Activated CD4-positive, alpha-beta T cell treated with anti-CD3 and anti-CD28 coated beads, Interleukin-2, amount 50 U/mL, for 16 hours (primary cell): ENCODE results near the gene KCNA2.

ENCODE experiments used
- DNase-seq: peaks from one replicate; pipeline ENCODE4 v3.0.0-alpha.2; 2020

KCNA2 gene

GRCh38 chr1:110628323-110629105 lies 22.4 kb upstream of the KCNA2 start:
- DNase-seq, result no peak

DNA sequence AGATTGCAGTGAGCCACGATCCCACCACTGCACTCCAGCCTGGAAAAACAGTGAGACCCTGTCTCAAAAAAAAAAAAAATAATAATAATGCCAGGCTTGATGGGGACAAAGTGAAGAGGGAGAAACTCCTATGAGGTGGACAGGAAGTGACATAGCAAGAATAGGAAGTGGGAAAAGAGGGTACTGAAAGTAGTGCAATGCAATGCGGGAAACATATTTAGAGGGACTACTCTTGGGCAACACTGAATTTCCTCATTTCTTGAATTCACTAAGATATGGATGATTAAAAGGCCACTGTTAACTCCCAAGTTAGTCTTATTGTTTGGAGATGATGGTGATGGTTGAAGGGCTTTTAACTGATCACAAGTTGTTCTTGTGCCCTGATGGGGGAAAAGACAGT lies 21.6 kb upstream of the KCNA2 start:
- no peak for DNase-seq

- DNase-seq, result no peak
Measured at GRCh38 chr1:110626889-110627288, 20.7 kb upstream of the KCNA2 start.

DNA sequence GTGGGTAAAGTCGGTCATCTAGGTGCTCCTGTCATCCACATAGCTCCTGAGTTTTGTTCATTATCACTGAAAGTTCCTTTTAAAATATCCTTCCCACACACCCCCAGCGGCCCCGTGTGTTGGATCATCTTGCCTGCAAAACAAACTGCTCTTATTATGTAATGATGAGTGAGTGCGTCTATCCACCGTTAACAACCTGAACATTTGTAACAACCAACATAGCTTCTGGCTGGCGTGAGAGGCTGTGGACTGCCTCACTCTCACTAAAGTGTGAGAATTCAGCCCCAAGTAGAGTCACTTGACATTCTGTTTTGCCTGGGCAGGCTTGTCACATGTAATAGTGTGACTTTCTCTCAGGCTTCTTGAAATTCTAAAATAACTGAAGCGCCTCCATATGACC lies 14.5 kb upstream of the KCNA2 start:
- no peak for DNase-seq

- DNase-seq, result no peak
Measured at GRCh38 chr1:110620250-110620615, 14.1 kb upstream of the KCNA2 start.

GRCh38 chr1:110619412-110620249 lies 13.5 kb upstream of the KCNA2 start:
- peak; percentile 90 for DNase-seq

GRCh38 chr1:110618668-110619067 lies 12.5 kb upstream of the KCNA2 start:
- no peak for DNase-seq

GRCh38 chr1:110617589-110617988 lies 11.4 kb upstream of the KCNA2 start:
- no peak for DNase-seq

- DNase-seq, result no peak
Measured at GRCh38 chr1:110617116-110617515, 11.0 kb upstream of the KCNA2 start.

DNA sequence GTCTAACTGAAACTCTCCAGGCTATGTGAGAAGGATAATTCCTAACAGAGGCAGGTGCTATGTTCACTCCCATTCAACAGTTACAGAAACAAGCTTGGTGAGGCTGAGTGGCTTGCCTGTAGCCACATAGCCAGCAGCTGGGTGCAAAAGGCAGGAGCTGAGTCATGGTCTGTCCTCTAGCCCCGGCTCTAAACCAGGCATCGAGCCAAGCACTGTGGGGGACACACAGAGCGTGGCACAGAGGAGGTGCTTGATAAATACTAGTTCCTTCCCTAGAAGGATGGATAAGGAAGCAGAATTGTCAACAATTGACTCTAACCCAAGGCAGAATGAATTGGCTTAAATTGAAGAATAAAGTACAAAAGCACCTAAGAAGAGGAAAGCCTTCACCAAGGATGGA lies 10.4 kb upstream of the KCNA2 start:
- no peak for DNase-seq

- peak; percentile 74 for DNase-seq
Measured at GRCh38 chr1:110615548-110616130, 9.5 kb upstream of the KCNA2 start.

DNA sequence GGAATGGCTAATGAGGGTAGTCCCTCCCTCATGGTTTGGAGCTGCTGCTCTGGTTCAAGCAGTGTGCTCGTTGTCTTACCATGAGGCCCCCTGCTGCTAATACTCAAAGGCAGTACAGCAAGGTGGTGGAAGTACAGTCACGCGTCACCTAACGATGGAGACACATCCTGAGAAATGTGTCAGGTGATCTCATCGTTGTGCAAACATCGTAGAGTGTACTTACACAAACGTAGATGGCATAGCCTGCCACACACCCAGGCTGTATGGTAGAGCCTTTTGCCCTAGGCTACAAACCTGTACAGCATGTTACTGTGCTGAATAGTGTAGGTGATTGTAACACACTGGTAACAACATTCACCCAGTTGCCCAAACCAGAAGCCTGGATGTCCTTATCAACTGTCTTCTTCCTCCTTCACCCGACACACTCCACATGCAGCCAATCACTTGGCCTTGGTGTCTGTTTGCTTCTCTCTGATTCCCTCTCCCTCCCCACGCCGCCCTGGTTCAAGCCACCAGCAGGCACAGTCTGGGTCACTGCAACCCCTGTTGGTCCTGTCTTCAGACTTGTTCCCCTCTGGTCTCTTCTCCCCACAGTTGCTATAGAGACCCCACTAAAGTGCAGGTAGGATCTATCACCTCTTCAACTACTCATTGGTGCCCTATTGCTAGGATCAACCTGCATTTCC lies 6.0 kb upstream of the KCNA2 start:
- DNase-seq, result no peak

DNA sequence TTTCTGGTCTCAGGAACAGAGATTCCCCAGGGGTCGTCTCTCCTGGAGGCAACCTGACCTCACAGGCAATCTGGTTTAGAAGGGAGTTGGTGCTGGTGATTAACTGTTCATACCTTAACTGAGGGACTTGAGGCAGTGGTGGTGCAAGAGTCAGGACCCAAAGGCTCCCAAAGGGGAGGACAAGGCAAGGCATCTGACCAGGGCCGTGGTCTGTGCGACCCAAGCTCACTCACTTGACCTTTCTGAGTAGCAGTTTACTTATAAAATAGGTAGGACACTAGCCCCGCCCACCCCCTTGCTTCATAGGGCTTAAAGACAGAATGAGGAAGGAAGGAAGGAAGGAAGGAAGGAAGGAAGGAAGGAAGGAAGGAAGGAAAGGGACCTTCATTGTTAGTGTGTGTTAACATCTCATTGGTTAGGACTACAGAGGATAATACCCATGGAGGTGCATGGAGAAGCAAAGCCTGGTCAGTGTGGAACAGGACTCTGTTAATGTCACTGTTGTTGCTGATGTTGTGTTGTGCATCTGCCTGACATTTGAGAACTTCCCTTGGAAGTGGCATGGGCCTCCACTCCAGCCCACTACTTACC lies 4.6 kb upstream of the KCNA2 start:
- no peak for DNase-seq

- DNase-seq, result no peak
Measured at GRCh38 chr1:110610084-110610483, 3.9 kb upstream of the KCNA2 start.

GRCh38 chr1:110608247-110608646 lies 2.1 kb upstream of the KCNA2 start:
- DNase-seq, result no peak

DNA sequence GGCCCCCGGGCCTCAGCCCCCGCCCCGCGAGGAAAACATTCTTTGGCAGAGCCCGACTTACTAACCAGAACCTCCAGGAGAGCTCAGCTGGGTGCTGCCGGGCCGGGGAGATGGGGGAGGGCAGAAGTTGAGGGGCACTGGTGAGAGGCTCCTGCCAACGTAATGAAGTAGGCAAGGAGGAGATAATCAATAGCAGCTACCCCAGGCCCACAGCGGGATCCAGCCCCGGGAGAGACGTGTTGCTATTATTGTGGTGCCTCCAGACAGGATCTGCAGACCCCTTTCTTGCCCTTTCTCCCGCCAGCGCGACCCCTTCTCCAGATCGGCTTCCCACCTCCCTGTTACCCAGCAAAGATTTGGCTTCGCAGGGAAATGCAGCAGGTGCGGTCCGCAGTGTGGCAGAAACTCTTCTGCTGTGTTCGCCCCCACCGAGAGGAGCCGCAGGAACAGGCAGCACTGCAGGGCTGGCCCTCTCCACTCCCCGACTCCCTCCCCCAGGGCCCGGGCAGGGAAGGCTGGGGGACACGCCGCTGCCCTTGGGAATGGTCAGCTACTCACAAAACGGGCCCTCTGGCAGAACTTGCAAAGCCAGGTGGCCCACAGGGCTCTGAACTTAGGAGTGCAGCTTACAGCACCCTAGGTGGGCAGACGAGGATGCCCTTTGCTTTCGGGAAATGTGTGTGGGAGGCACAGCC lies 1.5 kb upstream of the KCNA2 start:
- DNase-seq, result no peak

DNA sequence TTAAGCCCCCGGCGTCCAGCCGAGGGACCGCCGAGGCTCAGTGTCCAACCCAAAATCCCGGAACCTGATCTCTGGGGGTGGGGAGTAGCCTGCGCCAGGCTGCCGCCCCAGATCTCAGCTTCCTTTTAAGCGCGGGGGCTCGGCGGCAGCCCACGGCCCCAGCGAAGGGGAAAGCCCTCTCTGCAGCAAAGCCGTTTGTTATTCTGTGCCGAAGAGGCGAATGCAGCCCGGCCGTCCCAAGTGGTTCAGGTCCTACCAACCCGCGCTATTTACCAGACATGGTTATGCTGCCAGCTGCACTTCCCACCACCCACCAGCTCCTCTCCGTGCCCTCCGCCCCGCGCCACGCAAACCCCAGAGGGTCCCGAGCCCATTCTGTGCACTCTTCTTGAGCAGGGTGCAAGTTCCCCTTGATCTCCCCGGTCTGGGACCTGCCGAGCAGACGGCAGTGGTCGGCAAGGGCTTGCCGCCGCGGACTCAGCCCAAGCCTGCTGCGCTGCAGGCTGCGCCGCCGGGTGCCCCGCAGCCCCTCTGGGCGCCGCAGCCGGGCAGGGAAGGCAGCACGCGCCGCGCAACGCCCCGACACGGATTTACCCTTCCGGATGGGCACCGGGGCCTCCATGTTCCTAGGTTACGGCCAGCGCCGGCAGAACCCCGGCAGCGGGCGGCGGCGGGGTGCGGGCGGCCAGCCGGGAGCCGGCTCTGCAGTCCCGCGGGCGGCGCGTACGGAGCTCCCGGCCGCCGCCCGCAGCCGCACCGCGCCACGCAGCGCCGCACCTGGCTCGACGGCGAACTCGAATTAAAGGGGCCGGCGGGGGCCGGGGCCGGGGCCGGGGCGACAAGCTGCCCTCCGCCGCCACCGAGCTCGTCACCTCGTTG lies 738 bp upstream of the KCNA2 start:
- DNase-seq, result no peak

GRCh38 chr1:110605446-110605845 lies 712 bp downstream of the KCNA2 start:
- DNase-seq, result no peak

DNA sequence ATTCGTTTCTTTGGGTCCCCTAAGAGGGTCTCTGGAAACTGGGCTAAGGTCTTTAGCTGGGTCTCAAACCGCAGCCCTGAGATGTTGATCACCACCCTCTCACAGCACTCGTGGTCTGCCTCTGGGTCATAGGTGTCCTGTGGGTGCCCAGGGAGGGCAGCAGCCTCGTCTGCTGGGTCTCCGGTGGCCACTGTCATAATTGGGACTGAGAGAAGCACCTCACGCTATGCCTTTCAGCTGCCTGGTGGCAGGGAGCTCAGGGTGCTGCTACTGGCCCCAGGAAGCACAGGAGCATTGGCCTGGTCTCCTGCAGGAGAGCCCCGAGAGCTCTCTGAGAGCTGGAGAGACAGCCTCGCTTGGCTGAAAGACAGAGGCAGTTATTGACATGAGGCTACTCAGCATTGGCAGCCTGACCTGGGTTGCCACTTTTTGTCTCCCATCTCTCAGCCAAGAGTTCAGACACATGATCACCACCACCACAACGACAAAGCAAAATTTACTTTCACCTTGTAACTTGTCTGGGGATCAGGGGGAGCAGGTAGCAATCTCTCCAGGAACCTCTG lies 1.5 kb downstream of the KCNA2 start:
- DNase-seq, result no peak

GRCh38 chr1:110603058-110603457 lies 3.1 kb downstream of the KCNA2 start:
- DNase-seq, result no peak

DNA sequence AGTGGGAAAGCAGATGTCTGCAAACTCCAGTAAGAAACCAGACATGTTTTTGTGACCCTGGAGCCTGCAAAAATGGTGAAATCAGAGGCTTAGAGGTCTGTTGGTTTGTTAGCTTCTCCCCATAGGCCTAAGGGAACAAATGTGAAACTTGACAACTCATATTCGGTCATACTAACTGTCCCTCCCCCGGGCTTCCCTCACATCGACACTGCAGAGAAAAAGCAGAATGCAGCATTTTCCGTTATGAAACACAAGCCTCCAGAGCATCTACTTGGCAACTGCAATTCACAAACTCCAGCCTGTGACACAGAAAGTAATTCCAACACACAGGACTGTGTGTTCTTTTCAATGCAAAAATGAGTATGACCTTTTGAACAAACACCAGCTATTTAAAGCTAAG lies 3.7 kb downstream of the KCNA2 start:
- no peak for DNase-seq
